Peyer's patch (tissue), 4 donors: ENCODE data around the gene TLK1. TPM values are rescaled to one million over a fixed set of nuclear protein-coding genes. Genes with fewer than 3 reads are reported as not detected.

Source experiments
- DNase-seq, 3 donors: peaks; one replicate each; pipeline ENCODE4 v3.0.0-alpha.2; 2017 to 2019
- H3K27ac ChIP-seq, 4 donors: fragments of 200-600 bp; sonication (generic); one replicate each; pipeline ENCODE4 v1.5.1; 2016 to 2019
- H3K27me3 ChIP-seq, 2 donors: fragments of 200-600 bp; sonication (generic); one replicate each; pipeline ENCODE4 v1.5.1; 2019
- H3K36me3 ChIP-seq, 3 donors: fragments of 200-600 bp; sonication (generic); one replicate each; pipeline ENCODE4 v1.5.1; 2016 to 2019
- H3K4me1 ChIP-seq, 4 donors: fragments of 200-600 bp; sonication (generic); one replicate each; pipeline ENCODE4 v1.5.1; 2016 to 2019
- H3K4me3 ChIP-seq, 4 donors: fragments of 200-600 bp; sonication (generic); 1 replicate in 3 of 4; 2 replicates in 1 of 4; pipeline ENCODE4 v1.5.1; 2016 to 2019; ENCODE audit warnings: mild to moderate bottlenecking in 1 of 4
- H3K9me3 ChIP-seq, 4 donors: fragments of 200-600 bp; sonication (generic); one replicate each; pipeline ENCODE4 v1.5.1; 2016 to 2019; ENCODE audit warnings: mild to moderate bottlenecking in 1 of 4
- CTCF ChIP-seq, 6 experiments: fragments of 450-650 bp in 4 of 6; fragments of 200-600 bp in 2 of 6; sonication (generic) in 1 of 6; IDR thresholded peaks; one replicate each; pipeline ENCODE4 v1.5.1; 2017 to 2019; ENCODE audit warnings: antibody characterized with exemption in 6 of 6, mild to moderate bottlenecking in 3 of 6, moderate library complexity in 1 of 6
- POLR2A ChIP-seq, 2 donors: fragments of 450-650 bp; IDR thresholded peaks; one replicate each; pipeline ENCODE4 v1.5.1; 2017; ENCODE audit warnings: antibody characterized with exemption in 2 of 2, mild to moderate bottlenecking in 2 of 2, moderate library complexity in 2 of 2
- total RNA-seq, 4 donors: library from RNA; depleted of rRNA; stranded (reverse); fragments of >200 nt; gene quantifications; one replicate each; pipeline ENCODE4 v1.1.0, GENCODE V29; 2016

The TLK1 gene
- total RNA-seq = 10 to 100 TPM; 26.4 to 99.0 (median 45.0) TPM

- Histone ChIP-seq H3K4me3 (peak within 1 kb of the TSS; percentile 76 to 91 (median 80)), H3K36me3 (no peaks in the 10 kb centered on the region), H3K27me3 (no peaks in the 10 kb centered on the region), H3K9me3 (no peaks in the 10 kb centered on the region), H3K27ac (peak within 1 kb of the TSS; percentile 96 to 98 (median 97)), H3K4me1 (peaks cover 0 to 12% (median 0%) of the 10 kb centered on the region in 4 donors)
- TF ChIP-seq POLR2A (IDR thresholded peaks at IDR 0.05) = peak; percentile 31 to 69
- peak in 3 of 6 experiments; percentile 3 to 22 (median 18) for TF ChIP-seq CTCF (IDR thresholded peaks at IDR 0.05)
- peak; percentile 71 to 85 (median 78) for DNase-seq
Measured at GRCh38 chr2:171160119-171160955, at the start of gene TLK1. Gene TLK1 (minus strand): TSS chr2:171160893. CDS start chr2:171160428, 465 bp downstream.

- no peak overlapping the region for H3K4me3 ChIP-seq
- DNase-seq = no peak
- H3K27ac ChIP-seq = peak overlapping the region in 1 of 4 donors; percentile 35
- H3K4me1 ChIP-seq = no peaks in the 10 kb centered on the region
- H3K9me3 ChIP-seq = no peaks in the 10 kb centered on the region
- H3K36me3 ChIP-seq = no peaks in the 10 kb centered on the region
- no peaks in the 10 kb centered on the region for H3K27me3 ChIP-seq
- TF ChIP-seq CTCF (IDR thresholded peaks at IDR 0.05) (no peak), POLR2A (IDR thresholded peaks at IDR 0.05) (no peak)
Measured at GRCh38 chr2:171210216-171210863, 49.6 kb upstream of the TLK1 start.

- H3K4me1 ChIP-seq = no peaks in the 10 kb centered on the region
- TF ChIP-seq CTCF (IDR thresholded peaks at IDR 0.05) = no peak
- no peak for TF ChIP-seq POLR2A (IDR thresholded peaks at IDR 0.05)
- H3K27ac ChIP-seq = no peak overlapping the region
- H3K4me3 ChIP-seq = no peak overlapping the region
- no peaks in the 10 kb centered on the region for H3K36me3 ChIP-seq
- no peaks in the 10 kb centered on the region for H3K27me3 ChIP-seq
- no peak for DNase-seq
- no peaks in the 10 kb centered on the region for H3K9me3 ChIP-seq
Measured at GRCh38 chr2:171208657-171209056, 48.0 kb upstream of the TLK1 start.

GRCh38 chr2:171206422-171207115, 45.9 kb upstream of the TLK1 start:
- Histone ChIP-seq H3K4me3 (no peak overlapping the region), H3K36me3 (no peaks in the 10 kb centered on the region), H3K27me3 (no peaks in the 10 kb centered on the region), H3K27ac (no peak overlapping the region), H3K4me1 (no peaks in the 10 kb centered on the region), H3K9me3 (no peaks in the 10 kb centered on the region)
- TF ChIP-seq POLR2A (IDR thresholded peaks at IDR 0.05) (no peak), CTCF (IDR thresholded peaks at IDR 0.05) (no peak)
- DNase-seq = no peak

- H3K27me3 ChIP-seq = no peaks in the 10 kb centered on the region
- H3K27ac ChIP-seq = no peak overlapping the region
- H3K4me3 ChIP-seq = no peak overlapping the region
- no peaks in the 10 kb centered on the region for H3K9me3 ChIP-seq
- no peak for DNase-seq
- TF ChIP-seq POLR2A (IDR thresholded peaks at IDR 0.05) (no peak), CTCF (IDR thresholded peaks at IDR 0.05) (no peak)
- H3K36me3 ChIP-seq = no peaks in the 10 kb centered on the region
- H3K4me1 ChIP-seq = no peaks in the 10 kb centered on the region
Measured at GRCh38 chr2:171205551-171205950, 44.9 kb upstream of the TLK1 start.
